ENCODE data around the gene CREB3. TPM values are rescaled to one million over a fixed set of nuclear protein-coding genes. Genes with fewer than 3 reads are reported as not detected.

The CREB3 gene
- total and polyA plus RNA-seq, 9 of the 15 experiments (the other 6 are each of a cell fraction or from before 2014, with no cell fraction given): 5.7 to 18.3 (median 14.9) TPM

DNA sequence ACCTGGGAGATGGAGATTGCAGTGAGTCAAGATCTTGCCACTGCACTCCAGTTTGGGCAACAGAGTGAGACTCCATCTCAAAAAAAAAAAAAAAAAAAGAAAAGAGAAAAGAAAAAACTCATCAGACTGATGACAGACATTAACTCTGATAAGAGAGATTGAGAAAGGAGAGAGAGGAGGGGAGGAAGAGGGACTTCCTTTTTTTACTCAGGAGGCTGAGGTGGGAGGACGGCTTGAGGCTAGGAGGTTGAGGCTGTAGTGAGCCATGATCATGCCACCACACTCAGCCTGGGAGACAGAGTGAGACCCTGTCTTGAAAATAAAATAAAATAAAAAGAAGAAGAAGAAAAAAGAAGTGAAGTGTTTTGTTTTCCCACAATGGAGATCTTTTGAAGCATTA lies 31.3 kb downstream of the CREB3 start:
- no peaks in the 10 kb centered on the region for H3K36me3 ChIP-seq (ENCODE audit: control insufficient read depth, insufficient read depth, low read length)
- no peaks in the 10 kb centered on the region for H3K9me3 ChIP-seq (replicated peaks; ENCODE audit: control insufficient read depth, insufficient read depth, low read depth, low read length)
- TF ChIP-seq MEIS2 (IDR thresholded peaks at IDR 0.05; ENCODE audit: partially characterized antibody) (peak; percentile 7), SPI1 (IDR thresholded peaks at IDR 0.05; ENCODE audit: borderline replicate concordance, low read depth, low read length) (peak; percentile 67; the same call in 1 of the 2 replicates), ZNF551 (CRISPR knock-in tag; IDR thresholded peaks at IDR 0.05) (no peak), MEF2A (IDR thresholded peaks at IDR 0.05; ENCODE audit: control insufficient read depth, low read depth, low read length) (no peak), RBM25 (IDR thresholded peaks at IDR 0.05; ENCODE audit: low read depth, low read length, severe bottlenecking) (peak; percentile 12)
- ATAC-seq (no peak), FAIRE-seq (no peak), DNase-seq (ENCODE audit: extremely low read depth in 1 of 4, low spot score in 3 of 4) (no peak)
- intact Hi-C loops (cut with micrococcal nuclease): no loop called here
- H3K27me3 ChIP-seq (ENCODE audit: control insufficient read depth in 2 of 2, insufficient read depth in 2 of 2, low read length in 2 of 2): no peaks in the 10 kb centered on the region
- no peak overlapping the region for H3K4me3 ChIP-seq
- BruUV-seq (replicated peaks): no TSS peak
- H3K4me1 ChIP-seq (replicated peaks in 1 of 2; ENCODE audit: control insufficient read depth in 2 of 2, insufficient read depth in 2 of 2, low read length in 2 of 2): no peaks in the 10 kb centered on the region
- H3K9me1 ChIP-seq (ENCODE audit: control insufficient read depth, insufficient read depth, low read length): no peaks in the 10 kb centered on the region
- H3K27ac ChIP-seq (ENCODE audit: extremely low read depth, low read depth, low read length): no peak overlapping the region
- 80% methylated on average over 1 of the region's 1 CpG for WGBS (ENCODE audit: insufficient coverage, low coverage, missing lambda C conversion rate)
- peaks cover 40% of the 10 kb centered on the region for H3K79me2 ChIP-seq (ENCODE audit: control insufficient read depth, insufficient read depth, low read length)
- no peak overlapping the region for H3K9ac ChIP-seq (ENCODE audit: insufficient read depth in 1 of 2, low read depth in 2 of 2, low read length in 2 of 2)
- H4K20me1 ChIP-seq (replicated peaks; ENCODE audit: control insufficient read depth, insufficient read depth, low read length): no peaks in the 10 kb centered on the region
- H3K4me2 ChIP-seq (ENCODE audit: insufficient read depth, low read length): no peak overlapping the region
- H2AFZ ChIP-seq (ENCODE audit: low read depth, low read length): no peak overlapping the region
- in situ Hi-C loops (cut with MboI): no loop called here
- CTCF ChIA-PET (ENCODE audit: low intra/inter-chr PET ratio): no interaction called here
- POLR2A ChIA-PET: no interaction called here

DNA sequence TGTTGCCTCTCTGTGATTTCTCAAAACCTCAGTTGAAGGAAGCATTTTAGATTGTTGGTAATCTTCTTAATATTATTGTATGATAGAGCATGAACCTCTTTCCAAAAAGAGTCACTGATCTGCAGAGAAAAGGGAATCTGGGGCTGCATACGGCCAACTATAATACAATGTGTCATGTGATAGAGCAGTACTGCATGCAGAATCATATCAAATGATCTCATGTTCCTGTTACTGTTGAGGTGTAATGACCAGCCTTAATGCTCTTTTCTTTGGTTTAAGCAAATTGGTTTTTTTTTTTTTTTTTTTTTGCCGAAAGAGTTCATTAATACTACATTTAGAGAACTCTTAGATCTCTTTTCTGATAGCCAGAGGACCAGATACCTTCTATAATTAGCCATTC lies 34.5 kb downstream of the CREB3 start:
- CTCF ChIA-PET (ENCODE audit: low intra/inter-chr PET ratio): no interaction called here
- H3K79me2 ChIP-seq (ENCODE audit: control insufficient read depth, insufficient read depth, low read length): peaks cover 32% of the 10 kb centered on the region

More for the DNA sequence above, 34.5 kb downstream of the CREB3 start:
- 67% methylated on average over 1 of the region's 2 CpGs for WGBS (ENCODE audit: insufficient coverage, low coverage, missing lambda C conversion rate)
- in situ Hi-C loops (cut with MboI): no loop called here
- Histone ChIP-seq H3K9me3 (replicated peaks; ENCODE audit: control insufficient read depth, insufficient read depth, low read depth, low read length) (no peaks in the 10 kb centered on the region), H3K27ac (ENCODE audit: extremely low read depth, low read depth, low read length) (no peak overlapping the region), H3K4me1 (replicated peaks in 1 of 2; ENCODE audit: control insufficient read depth in 2 of 2, insufficient read depth in 2 of 2, low read length in 2 of 2) (peaks cover 0 to 7% of the 10 kb centered on the region in 2 experiments; a peak in 1 of 5 replicates), H4K20me1 (replicated peaks; ENCODE audit: control insufficient read depth, insufficient read depth, low read length) (no peaks in the 10 kb centered on the region), H2AFZ (ENCODE audit: low read depth, low read length) (no peak overlapping the region), H3K4me2 (ENCODE audit: insufficient read depth, low read length) (no peak overlapping the region), H3K27me3 (ENCODE audit: control insufficient read depth in 2 of 2, insufficient read depth in 2 of 2, low read length in 2 of 2) (no peaks in the 10 kb centered on the region), H3K9me1 (ENCODE audit: control insufficient read depth, insufficient read depth, low read length) (no peaks in the 10 kb centered on the region), H3K36me3 (ENCODE audit: control insufficient read depth, insufficient read depth, low read length) (0 out of 3 replicates have a peak, but pooled peaks cover under 1% of the 10 kb centered on the region), H3K4me3 (no peak overlapping the region), H3K9ac (ENCODE audit: insufficient read depth in 1 of 2, low read depth in 2 of 2, low read length in 2 of 2) (no peak overlapping the region)
- TF ChIP-seq ZNF655 (CRISPR knock-in tag; IDR thresholded peaks at IDR 0.05) (no peak), HEY1 (CRISPR knock-in tag; IDR thresholded peaks at IDR 0.05; ENCODE audit: borderline replicate concordance) (no peak), SNRNP70 (optimal IDR thresholded peaks at IDR 0.05; ENCODE audit: low read depth, low read length) (no peak), ELF1 (tag; IDR thresholded peaks at IDR 0.05) (no peak), ZNF174 (CRISPR knock-in tag; IDR thresholded peaks at IDR 0.05) (no peak), ZNF707 (CRISPR knock-in tag; conservative IDR thresholded peaks at IDR 0.05) (no peak)
- FAIRE-seq (no peak), ATAC-seq (no peak), DNase-seq (ENCODE audit: extremely low read depth in 1 of 4, low spot score in 3 of 4) (no peak)
- POLR2A ChIA-PET: interaction anchor here (1.0 kb wide), 1 partner anchor 9 kb away, joined by 3 read pairs; no protein-coding TSS in a partner anchor
- intact Hi-C loops (cut with micrococcal nuclease): no loop called here
- no TSS peak for BruUV-seq (replicated peaks)
